Measurements from ENCODE around the gene SLC44A1. TPM values are rescaled to one million over a fixed set of nuclear protein-coding genes. Genes with fewer than 3 reads are reported as not detected.

SLC44A1 gene
- polyA plus RNA-seq, 10 donors, result 15.2 to 22.2 (median 17.2) TPM

- DNase-seq, result no peak
Observed at GRCh38 chr9:105458404-105458803, 214.0 kb downstream of the SLC44A1 start.

DNA sequence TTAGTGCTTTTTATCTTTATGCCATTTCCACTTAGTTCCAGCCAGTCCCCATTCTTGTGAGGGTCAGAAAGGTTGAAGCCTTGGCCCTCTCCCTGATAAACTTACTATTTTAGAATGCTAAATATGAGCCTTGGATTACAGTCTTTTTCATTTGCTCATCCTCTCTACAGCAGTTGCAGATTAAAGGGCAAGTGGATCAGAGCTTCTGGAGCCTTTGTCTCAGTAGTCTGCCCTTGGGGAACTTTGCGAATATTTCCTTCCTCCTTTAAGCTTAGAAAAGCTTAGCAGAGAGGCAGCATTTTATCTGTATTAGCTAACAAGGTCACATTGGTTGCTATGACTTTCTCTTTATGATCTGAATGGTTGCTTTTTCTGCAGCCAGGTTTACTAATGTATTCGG, 214.9 kb downstream of the SLC44A1 start:
- DNase-seq, result no peak

DNA sequence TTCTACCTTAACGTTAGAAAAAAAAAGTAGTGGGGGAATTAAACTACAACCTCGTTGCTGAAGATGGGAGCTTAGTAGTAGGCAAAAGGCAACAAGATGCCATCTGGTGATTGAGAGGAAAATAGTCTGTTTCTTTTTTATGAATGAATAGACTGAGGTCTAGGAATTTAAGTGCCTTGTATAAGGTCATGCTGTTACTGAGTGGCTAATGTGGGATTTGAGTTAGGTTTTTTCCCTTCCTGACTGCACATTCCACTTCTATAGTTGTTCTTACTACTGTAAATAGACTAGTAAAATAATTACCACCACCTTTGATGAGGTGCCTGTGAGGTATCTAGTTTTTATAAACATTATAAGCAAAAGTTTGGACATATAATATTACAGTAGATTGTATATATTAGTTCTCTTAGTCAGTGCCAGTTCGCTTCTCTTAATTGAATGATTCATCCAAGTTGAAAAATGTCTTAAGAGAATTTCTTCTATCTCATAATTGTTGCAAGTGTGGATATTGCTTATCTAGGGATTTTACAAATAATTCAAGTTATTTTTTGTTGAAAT, 222.5 kb downstream of the SLC44A1 start:
- no peak for DNase-seq

DNA sequence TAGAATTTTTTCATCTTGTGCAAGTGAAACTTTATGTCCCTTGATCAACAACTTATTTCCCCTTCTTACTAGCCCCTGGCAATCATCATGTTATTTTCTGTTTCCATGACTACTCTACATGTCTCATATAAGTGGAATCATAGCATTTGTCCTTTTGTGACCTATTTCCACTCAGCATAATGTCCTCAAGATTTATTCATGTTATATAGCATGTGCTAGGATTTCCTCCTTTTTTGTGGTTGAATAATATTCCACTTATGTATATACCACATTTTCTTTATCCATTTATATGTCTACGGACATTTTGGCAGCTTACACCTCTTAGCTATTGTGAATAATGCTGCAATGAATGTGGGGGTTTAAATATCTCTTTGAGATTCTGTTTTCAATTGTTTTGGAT, 224.4 kb downstream of the SLC44A1 start:
- no peak for DNase-seq

DNA sequence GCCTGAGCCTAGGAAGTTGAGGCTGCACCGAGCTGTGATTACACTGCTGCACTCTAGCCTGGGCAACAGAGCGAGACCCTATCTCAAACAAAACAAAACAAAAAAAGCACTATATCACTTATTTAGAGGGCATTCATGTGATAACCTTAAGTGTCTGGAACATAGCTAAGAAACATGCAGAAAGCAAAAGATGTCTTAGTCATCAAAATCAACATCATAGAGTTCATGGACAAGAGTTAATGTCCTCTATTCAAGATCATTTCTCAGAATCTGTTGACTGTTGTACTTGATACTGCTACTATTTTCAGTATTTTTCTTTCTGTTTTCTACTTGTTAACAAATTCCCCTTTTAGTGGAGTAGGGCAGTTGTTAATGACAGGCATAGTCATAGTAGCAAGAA, 228.8 kb downstream of the SLC44A1 start:
- no peak for DNase-seq

GRCh38 chr9:105475302-105475701, 230.9 kb downstream of the SLC44A1 start:
- peak in 2 of 3 donors; percentile 21 to 32 for DNase-seq

- DNase-seq, result no peak
Observed at GRCh38 chr9:105479846-105480245, 235.4 kb downstream of the SLC44A1 start.

- DNase-seq, result no peak
Observed at GRCh38 chr9:105483618-105484017, 239.2 kb downstream of the SLC44A1 start.

- no peak for DNase-seq
Observed at GRCh38 chr9:105484226-105484625, 239.8 kb downstream of the SLC44A1 start.

DNA sequence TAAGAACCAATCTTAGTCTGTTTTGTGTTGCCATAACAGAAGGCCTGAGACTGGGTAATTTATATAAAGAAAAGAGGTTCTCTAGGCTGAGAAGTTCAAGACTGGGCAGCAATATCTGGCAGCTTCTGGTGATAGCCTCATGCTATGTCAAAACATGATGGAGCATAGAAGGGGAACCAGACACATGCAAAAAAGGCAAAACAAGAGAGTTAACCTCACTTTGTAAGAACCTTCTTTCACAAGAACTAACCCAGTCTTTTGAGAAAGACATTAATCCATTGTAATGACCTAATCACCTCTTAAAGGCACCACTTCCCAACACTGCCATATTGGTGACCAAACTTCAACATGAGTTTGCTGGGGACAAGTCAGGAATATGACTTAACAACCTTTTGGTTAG, 240.7 kb downstream of the SLC44A1 start:
- no peak for DNase-seq

Other genes starting within 250 kb of the SLC44A1 start
- gene FSD1L, start 203.4 kb downstream of the SLC44A1 start, polyA plus RNA-seq (ENCODE audit: insufficient read length in 10 of 10), result 10 to 100 TPM in 9 of 10 donors, 1 to 10 TPM in 1; 9.4 to 21.6 (median 11.7) TPM